ENCODE data around the gene SASH1. TPM values are rescaled to one million over a fixed set of nuclear protein-coding genes. Genes with fewer than 3 reads are reported as not detected.
A peak's percentile ranks its signal among the peaks of the same experiment; 100 is the strongest.

SASH1 gene
- 86.4 TPM for total RNA-seq

- Histone ChIP-seq H3K9me3 (no peaks in the 10 kb centered on the region), H3K36me3 (no peaks in the 10 kb centered on the region), H3K4me3 (peak within 1 kb of the TSS; percentile 70 to 96), H3K4me1 (peaks cover 25% of the 10 kb centered on the region), H3K27me3 (no peaks in the 10 kb centered on the region), H3K27ac (peak within 1 kb of the TSS; percentile 83)
- TF ChIP-seq POLR2AphosphoS5 (IDR thresholded peaks at IDR 0.05; ENCODE audit: insufficient read depth in 1 of 2, low read depth in 1 of 2), result peak; percentile 46 to 76
- TF ChIP-seq CTCF (IDR thresholded peaks at IDR 0.05), result no peak
- peak in 1 of 2 donors; percentile 15 for TF ChIP-seq POLR2A (IDR thresholded peaks at IDR 0.05)
- no peak for DNase-seq (ENCODE audit: extremely low spot score in 2 of 2)
- intact Hi-C loops (cut with DNase I), result no loop called here
Measured at GRCh38 chr6:148342350-148343046, at the start of gene SASH1. TSS of gene SASH1 (plus strand) at chr6:148342838. CDS start at chr6:148343068, 230 bp downstream.

DNA sequence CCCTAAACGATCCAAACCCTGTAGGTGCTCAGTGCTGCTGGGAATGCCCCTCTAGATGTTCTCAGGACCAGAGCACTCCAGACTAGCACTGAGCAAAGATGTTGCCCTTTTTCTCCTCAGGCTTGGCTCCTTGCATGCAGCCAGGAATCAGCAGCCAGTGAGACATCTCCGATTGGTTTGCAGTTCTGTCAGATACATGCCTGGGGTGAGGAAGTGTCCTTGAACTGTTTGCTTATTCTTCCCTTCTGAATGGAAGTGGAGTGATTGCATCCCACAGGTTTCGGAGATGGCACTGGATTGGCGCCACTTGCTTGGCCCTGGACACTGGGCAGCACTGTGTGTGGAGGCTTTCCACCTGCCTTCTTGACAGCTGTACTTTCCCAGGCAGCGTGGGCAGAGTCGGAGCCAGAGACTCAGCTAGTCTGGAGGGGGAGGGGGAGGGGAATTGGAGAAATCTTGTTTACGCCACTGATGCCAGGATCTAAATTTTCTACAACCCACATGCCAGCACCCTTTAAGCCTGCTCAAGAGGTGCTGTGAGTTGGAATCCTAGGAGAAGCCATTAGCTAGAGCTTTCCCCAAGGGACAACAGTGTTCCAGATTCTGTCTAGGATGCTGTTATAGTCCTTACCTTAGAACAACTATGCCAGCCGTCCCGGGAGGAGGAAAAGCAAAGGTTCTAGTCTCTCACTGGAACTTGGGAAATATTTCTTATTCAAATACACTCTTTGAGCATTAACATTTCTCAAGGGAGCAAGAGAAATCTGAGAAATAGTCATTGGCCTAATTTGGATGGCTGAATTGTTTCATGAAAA, 49.2 kb upstream of the SASH1 start:
- DNase-seq (ENCODE audit: extremely low spot score in 2 of 2), result no peak
- Histone ChIP-seq H3K36me3 (no peaks in the 10 kb centered on the region), H3K4me3 (no peak overlapping the region), H3K27ac (no peak overlapping the region), H3K4me1 (peaks cover 9% of the 10 kb centered on the region), H3K27me3 (no peaks in the 10 kb centered on the region), H3K9me3 (no peaks in the 10 kb centered on the region)
- TF ChIP-seq POLR2AphosphoS5 (IDR thresholded peaks at IDR 0.05; ENCODE audit: insufficient read depth in 1 of 2, low read depth in 1 of 2) (no peak), CTCF (IDR thresholded peaks at IDR 0.05) (no peak), POLR2A (IDR thresholded peaks at IDR 0.05) (no peak)
- intact Hi-C loops (cut with DNase I), result no loop called here

- no peak overlapping the region for H3K4me3 ChIP-seq
- TF ChIP-seq CTCF (IDR thresholded peaks at IDR 0.05) (no peak), POLR2AphosphoS5 (IDR thresholded peaks at IDR 0.05; ENCODE audit: insufficient read depth in 1 of 2, low read depth in 1 of 2) (no peak), POLR2A (IDR thresholded peaks at IDR 0.05) (no peak)
- no peak for DNase-seq (ENCODE audit: extremely low spot score in 2 of 2)
- H3K27me3 ChIP-seq, result no peaks in the 10 kb centered on the region
- intact Hi-C loops (cut with DNase I), result no loop called here
- no peaks in the 10 kb centered on the region for H3K9me3 ChIP-seq
- H3K36me3 ChIP-seq, result no peaks in the 10 kb centered on the region
- no peak overlapping the region for H3K27ac ChIP-seq
- H3K4me1 ChIP-seq, result peaks cover 9% of the 10 kb centered on the region
Measured at GRCh38 chr6:148294059-148294458, 48.6 kb upstream of the SASH1 start.

DNA sequence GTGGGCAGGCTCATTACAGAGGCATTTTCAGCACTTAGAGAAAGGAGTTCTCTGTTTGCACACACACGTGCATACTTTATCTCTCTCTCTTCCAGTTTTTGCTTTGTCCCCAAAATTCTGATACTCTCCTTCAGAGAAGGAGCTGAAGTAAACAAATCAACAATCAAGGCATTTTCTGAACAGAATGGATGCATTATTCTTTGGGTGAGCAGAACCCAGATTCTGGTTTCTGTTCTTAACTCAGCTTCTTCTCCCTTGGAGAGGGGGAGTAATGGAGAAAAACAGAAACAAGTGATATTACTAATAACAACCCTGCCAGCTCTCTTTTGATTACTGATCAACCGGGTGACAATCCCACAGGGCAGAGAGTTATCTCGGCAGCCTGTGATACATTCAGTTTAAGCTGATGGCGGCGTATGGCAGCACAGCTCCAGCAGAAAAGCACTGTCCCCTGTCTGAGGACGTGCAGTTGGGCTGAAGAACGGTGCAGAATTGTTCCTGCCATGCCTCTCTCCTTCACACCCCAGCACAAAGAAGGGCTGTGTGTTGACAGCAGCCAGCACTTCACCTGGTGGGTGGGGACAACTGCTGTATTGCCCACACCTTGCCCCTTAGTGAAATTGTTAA, 47.3 kb upstream of the SASH1 start:
- no peak for DNase-seq (ENCODE audit: extremely low spot score in 2 of 2)
- no peaks in the 10 kb centered on the region for H3K36me3 ChIP-seq
- peaks cover 9% of the 10 kb centered on the region for H3K4me1 ChIP-seq
- TF ChIP-seq POLR2A (IDR thresholded peaks at IDR 0.05) (no peak), POLR2AphosphoS5 (IDR thresholded peaks at IDR 0.05; ENCODE audit: insufficient read depth in 1 of 2, low read depth in 1 of 2) (no peak), CTCF (IDR thresholded peaks at IDR 0.05) (no peak)
- H3K27ac ChIP-seq, result no peak overlapping the region
- no peaks in the 10 kb centered on the region for H3K9me3 ChIP-seq
- no peaks in the 10 kb centered on the region for H3K27me3 ChIP-seq
- no peak overlapping the region for H3K4me3 ChIP-seq
- intact Hi-C loops (cut with DNase I), result no loop called here
